Activated CD4-positive, alpha-beta memory T cell treated with anti-CD3 and anti-CD28 coated beads, Interleukin-2, amount 10 ng/mL, durations not matched to agents 7 days and 5 days (primary cell): ENCODE data around the gene CST8. TPM values are rescaled to one million over a fixed set of nuclear protein-coding genes. Genes with fewer than 3 reads are reported as not detected.

Experiments used
- CTCF ChIA-PET: fragments of 350-600 bp; sonication (Branson Sonifier 250); formaldehyde crosslinking; loops from one replicate; lab custom pipeline; 2021; ENCODE audit warnings: antibody characterized with exemption, inconsistent platforms; lab: Charles Lee
- POLR2A ChIA-PET: fragments of 350-600 bp; sonication (Branson Sonifier 250); formaldehyde crosslinking; loops from one replicate; lab custom pipeline; 2021; ENCODE audit warnings: antibody characterized with exemption; lab: Charles Lee
- DNase-seq: peaks from one replicate; pipeline ENCODE4 v3.0.0-alpha.2; 2020
- H3K27ac Mint-ChIP-seq: one replicate; pipeline ENCODE4 v1.8.0; 2021; ENCODE audit warnings: mild to moderate bottlenecking, mixed read lengths
- H3K27me3 Mint-ChIP-seq: one replicate; pipeline ENCODE4 v1.8.0; 2021; ENCODE audit warnings: mixed read lengths
- H3K36me3 Mint-ChIP-seq: one replicate; pipeline ENCODE4 v1.8.0; 2021; ENCODE audit warnings: low read depth, mixed read lengths
- H3K4me1 Mint-ChIP-seq: one replicate; pipeline ENCODE4 v1.8.0; 2021; ENCODE audit warnings: mixed read lengths
- H3K4me3 Mint-ChIP-seq: one replicate; pipeline ENCODE4 v1.8.0; 2021; ENCODE audit warnings: mild to moderate bottlenecking, mixed read lengths
- H3K9me3 Mint-ChIP-seq: one replicate; pipeline ENCODE4 v1.8.0; 2021; ENCODE audit warnings: mixed read lengths
- total RNA-seq, 2 experiments: library from RNA; stranded (reverse); gene quantifications; one replicate each; pipeline ENCODE4 v1.2.3, GENCODE V29; 2021

CST8 gene
- total RNA-seq, 2 experiments from 2014 or later, result not detected

- H3K9me3 Mint-ChIP-seq, result no peaks in the 10 kb centered on the region
- no peak for DNase-seq
- no peak overlapping the region for H3K4me3 Mint-ChIP-seq
- no peaks in the 10 kb centered on the region for H3K27me3 Mint-ChIP-seq
- POLR2A ChIA-PET, result no interaction called here
- no peak overlapping the region for H3K27ac Mint-ChIP-seq
- H3K4me1 Mint-ChIP-seq, result no peaks in the 10 kb centered on the region
- H3K36me3 Mint-ChIP-seq, result no peaks in the 10 kb centered on the region
- CTCF ChIA-PET, result no interaction called here
These were observed 46.1 kb downstream of the CST8 start for GRCh38 chr20:23537030-23537429.

DNA sequence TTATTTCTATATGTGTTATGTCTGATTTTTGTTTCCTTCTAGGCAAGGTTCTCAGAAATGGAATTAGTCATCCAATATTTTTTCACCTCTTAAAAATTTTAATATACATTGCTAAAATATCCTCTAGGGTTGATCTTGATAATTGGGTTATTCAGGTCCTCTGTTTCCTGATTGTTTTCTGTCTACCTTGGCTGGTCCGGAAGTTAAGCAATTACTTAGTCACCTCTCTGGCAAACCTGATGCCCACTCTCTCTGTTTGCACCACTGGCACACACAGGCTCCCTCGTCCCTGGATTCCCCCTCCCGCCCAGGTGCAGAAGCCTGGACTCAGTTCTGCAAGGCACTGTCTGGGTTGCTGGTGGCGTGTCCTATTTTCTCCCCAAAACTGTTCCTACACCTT, 49.7 kb downstream of the CST8 start:
- Mint-ChIP-seq H3K4me1 (no peaks in the 10 kb centered on the region), H3K4me3 (no peak overlapping the region), H3K27ac (no peak overlapping the region), H3K27me3 (no peaks in the 10 kb centered on the region), H3K9me3 (no peaks in the 10 kb centered on the region), H3K36me3 (no peaks in the 10 kb centered on the region)
- ChIA-PET POLR2A (no interaction called here), CTCF (no interaction called here)
- no peak for DNase-seq

GRCh38 chr20:23541330-23541729, 50.4 kb downstream of the CST8 start:
- no peak overlapping the region for H3K27ac Mint-ChIP-seq
- no peaks in the 10 kb centered on the region for H3K4me1 Mint-ChIP-seq
- POLR2A ChIA-PET, result no interaction called here
- CTCF ChIA-PET, result no interaction called here
- H3K27me3 Mint-ChIP-seq, result no peaks in the 10 kb centered on the region
- H3K36me3 Mint-ChIP-seq, result no peaks in the 10 kb centered on the region
- DNase-seq, result no peak
- H3K4me3 Mint-ChIP-seq, result no peak overlapping the region
- H3K9me3 Mint-ChIP-seq, result no peaks in the 10 kb centered on the region

DNA sequence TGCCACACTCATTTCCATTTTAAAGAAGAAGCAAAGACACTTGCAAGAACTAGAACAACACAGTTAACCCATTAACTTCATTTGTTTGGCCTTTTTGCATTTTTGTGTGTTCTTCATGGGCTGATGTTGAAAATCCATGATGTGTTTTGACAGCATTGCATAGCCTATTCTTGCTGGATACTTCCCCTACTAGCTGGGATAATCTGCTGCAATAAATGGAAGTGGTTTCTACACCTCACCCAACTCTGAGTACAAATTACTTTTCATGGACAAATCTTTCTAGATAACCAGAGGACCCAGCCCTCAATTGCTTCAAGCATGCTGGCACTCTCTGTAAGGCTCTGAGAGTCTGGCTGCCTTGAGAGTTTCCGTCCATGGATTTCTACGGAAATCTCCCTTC, 50.9 kb downstream of the CST8 start:
- DNase-seq, result no peak
- H3K9me3 Mint-ChIP-seq, result no peaks in the 10 kb centered on the region
- no peaks in the 10 kb centered on the region for H3K36me3 Mint-ChIP-seq
- H3K27ac Mint-ChIP-seq, result no peak overlapping the region
- H3K27me3 Mint-ChIP-seq, result no peaks in the 10 kb centered on the region
- no peak overlapping the region for H3K4me3 Mint-ChIP-seq
- no peaks in the 10 kb centered on the region for H3K4me1 Mint-ChIP-seq
- ChIA-PET POLR2A (no interaction called here), CTCF (no interaction called here)

DNA sequence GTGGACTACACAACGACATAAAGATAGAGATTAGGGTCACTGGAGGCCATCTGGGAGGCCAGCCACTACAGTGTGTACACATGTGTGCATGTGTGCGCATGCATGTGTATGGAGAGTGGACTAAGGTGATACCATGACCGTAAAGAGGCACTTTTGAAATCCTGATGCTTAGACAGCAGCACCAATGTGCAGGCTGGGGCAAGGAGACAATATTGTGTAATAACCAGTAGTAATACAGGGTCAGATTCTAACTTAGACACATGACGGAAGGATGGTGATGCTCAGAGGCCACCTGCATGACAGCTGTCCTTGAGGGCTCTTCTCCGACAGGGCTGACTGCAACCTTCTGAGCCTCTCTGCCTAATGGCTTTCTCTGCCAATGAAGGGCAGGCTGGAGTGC, 51.9 kb downstream of the CST8 start:
- Mint-ChIP-seq H3K36me3 (no peaks in the 10 kb centered on the region), H3K27ac (no peak overlapping the region), H3K4me3 (no peak overlapping the region), H3K9me3 (no peaks in the 10 kb centered on the region), H3K27me3 (no peaks in the 10 kb centered on the region), H3K4me1 (no peaks in the 10 kb centered on the region)
- ChIA-PET CTCF (no interaction called here), POLR2A (no interaction called here)
- DNase-seq, result no peak

DNA sequence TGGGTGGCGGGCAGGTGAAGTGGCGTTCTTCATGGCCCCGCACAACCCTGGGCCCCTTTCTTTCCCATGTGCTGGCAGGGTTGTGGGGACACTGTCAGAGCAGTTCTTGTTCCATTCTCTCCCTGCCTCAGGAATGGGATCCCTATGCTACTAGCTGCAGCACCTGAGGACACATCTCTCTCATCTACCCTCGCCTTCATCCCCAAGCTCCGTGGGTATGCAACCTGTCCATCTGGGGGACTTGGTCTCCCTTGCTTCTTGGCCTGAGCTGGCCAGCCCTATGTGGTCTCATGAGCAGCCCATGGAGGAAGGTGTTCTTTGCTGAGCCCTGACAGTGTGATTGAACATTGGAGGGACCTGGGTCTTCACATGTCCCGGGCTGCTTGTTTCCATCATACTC, 53.2 kb downstream of the CST8 start:
- Mint-ChIP-seq H3K36me3 (no peaks in the 10 kb centered on the region), H3K27ac (no peak overlapping the region), H3K4me3 (no peak overlapping the region), H3K27me3 (no peaks in the 10 kb centered on the region), H3K4me1 (no peaks in the 10 kb centered on the region), H3K9me3 (no peaks in the 10 kb centered on the region)
- ChIA-PET POLR2A (no interaction called here), CTCF (no interaction called here)
- DNase-seq, result no peak

Other genes with a start within 250 kb of the CST8 start
- gene NXT1, start 140.3 kb upstream of the CST8 start, total RNA-seq, result 10 to 100 TPM; 26.2 to 28.4 TPM
- gene GZF1, start 128.9 kb upstream of the CST8 start, total RNA-seq, result 10 to 100 TPM; 13.5 to 14.3 TPM
- gene NAPB, start 69.6 kb upstream of the CST8 start, total RNA-seq, result 10 to 100 TPM; 16.0 TPM
- gene CSTL1, start 51.4 kb upstream of the CST8 start, total RNA-seq, result not detected
- gene CST11, start 38.2 kb upstream of the CST8 start, total RNA-seq, result not detected
- not detected for gene CST9L, start 77.4 kb downstream of the CST8 start, total RNA-seq
- gene CST9, start 114.8 kb downstream of the CST8 start, total RNA-seq, result not detected
- under 1 TPM; 0.55 to 0.76 TPM for gene CST3, start 146.8 kb downstream of the CST8 start, total RNA-seq
- gene CST4, start 197.9 kb downstream of the CST8 start, total RNA-seq, result not detected